ENCODE data around the gene MLC1. TPM values are rescaled to one million over a fixed set of nuclear protein-coding genes. Genes with fewer than 3 reads are reported as not detected.

The MLC1 gene
- total and polyA plus RNA-seq, 4 donors, result 0.13 to 9.4 (median 0.33) TPM; not detected in 1

DNA sequence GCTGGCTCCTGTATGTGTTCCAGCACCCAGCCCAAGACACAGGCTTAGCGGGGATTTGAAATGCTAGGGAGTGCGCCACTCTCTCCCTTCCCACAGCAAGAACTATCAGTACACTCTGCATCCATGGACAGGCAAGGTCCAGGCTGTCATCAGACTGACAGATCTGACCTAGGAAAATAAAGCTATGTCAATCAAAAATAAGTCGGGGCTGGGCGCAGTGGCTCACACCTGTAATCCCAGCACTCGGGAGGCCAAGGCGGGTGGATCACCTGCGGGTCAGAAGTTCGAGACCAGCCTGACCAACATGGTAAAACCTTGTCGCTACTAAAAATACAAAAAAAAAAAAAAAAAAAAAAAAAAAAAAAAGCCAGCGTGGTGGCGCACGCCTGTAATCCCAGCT lies 2.9 kb upstream of the MLC1 start:
- DNase-seq (ENCODE audit: low spot score), result no peak

GRCh38 chr22:50087646-50088045 lies 2.4 kb upstream of the MLC1 start:
- Histone ChIP-seq H3K4me1 (ENCODE audit: control insufficient read depth in 4 of 4, insufficient read depth in 4 of 4, low read length in 3 of 4) (no peaks in the 10 kb centered on the region), H3K27me3 (ENCODE audit: control insufficient read depth in 4 of 4, insufficient read depth in 4 of 4, low read length in 3 of 4) (peaks cover 0 to 2% (median 0%) of the 10 kb centered on the region in 4 donors), H3K27ac (ENCODE audit: low read depth in 1 of 2, low read length in 2 of 2) (no peak overlapping the region), H3K4me3 (ENCODE audit: low read depth in 1 of 3, low read length in 3 of 3) (no peak overlapping the region), H3K36me3 (ENCODE audit: control insufficient read depth in 4 of 4, insufficient read depth in 3 of 4, low read depth in 1 of 4, low read length in 3 of 4) (no peaks in the 10 kb centered on the region), H3K9ac (ENCODE audit: low read depth in 1 of 2, low read length in 2 of 2) (no peak overlapping the region), H3K9me3 (ENCODE audit: control insufficient read depth in 4 of 4, low read length in 3 of 4) (no peaks in the 10 kb centered on the region)
- no peak for DNase-seq (ENCODE audit: low spot score)
- 91% methylated on average over 12 of the region's 12 CpGs for WGBS
- TF ChIP-seq ATF3 (IDR thresholded peaks at IDR 0.05) (no peak), RAD21 (IDR thresholded peaks at IDR 0.05) (no peak), JUND (IDR thresholded peaks at IDR 0.05) (no peak), HNF4A (conservative IDR thresholded peaks at IDR 0.05) (no peak), FOXA1 (IDR thresholded peaks at IDR 0.05) (no peak), GABPA (IDR thresholded peaks at IDR 0.05 in 1 of 2, conservative IDR thresholded peaks at IDR 0.05 in 1 of 2) (no peak), TAF1 (conservative IDR thresholded peaks at IDR 0.05) (no peak), HNF4G (IDR thresholded peaks at IDR 0.05) (no peak), SP1 (IDR thresholded peaks at IDR 0.05) (no peak), EGR1 (IDR thresholded peaks at IDR 0.05; ENCODE audit: low read depth in 2 of 2) (no peak)
- TF ChIP-seq, protein P1, sequence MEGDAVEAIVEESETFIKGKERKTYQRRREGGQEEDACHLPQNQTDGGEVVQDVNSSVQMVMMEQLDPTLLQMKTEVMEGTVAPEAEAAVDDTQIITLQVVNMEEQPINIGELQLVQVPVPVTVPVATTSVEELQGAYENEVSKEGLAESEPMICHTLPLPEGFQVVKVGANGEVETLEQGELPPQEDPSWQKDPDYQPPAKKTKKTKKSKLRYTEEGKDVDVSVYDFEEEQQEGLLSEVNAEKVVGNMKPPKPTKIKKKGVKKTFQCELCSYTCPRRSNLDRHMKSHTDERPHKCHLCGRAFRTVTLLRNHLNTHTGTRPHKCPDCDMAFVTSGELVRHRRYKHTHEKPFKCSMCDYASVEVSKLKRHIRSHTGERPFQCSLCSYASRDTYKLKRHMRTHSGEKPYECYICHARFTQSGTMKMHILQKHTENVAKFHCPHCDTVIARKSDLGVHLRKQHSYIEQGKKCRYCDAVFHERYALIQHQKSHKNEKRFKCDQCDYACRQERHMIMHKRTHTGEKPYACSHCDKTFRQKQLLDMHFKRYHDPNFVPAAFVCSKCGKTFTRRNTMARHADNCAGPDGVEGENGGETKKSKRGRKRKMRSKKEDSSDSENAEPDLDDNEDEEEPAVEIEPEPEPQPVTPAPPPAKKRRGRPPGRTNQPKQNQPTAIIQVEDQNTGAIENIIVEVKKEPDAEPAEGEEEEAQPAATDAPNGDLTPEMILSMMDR (IDR thresholded peaks at IDR 0.05; ENCODE audit: low read depth, low read length, missing input control), result no peak

More for the DNA sequence above, 2.9 kb upstream of the MLC1 start:
- Histone ChIP-seq H3K9me3 (ENCODE audit: control insufficient read depth in 4 of 4, low read length in 3 of 4) (no peaks in the 10 kb centered on the region), H3K27me3 (ENCODE audit: control insufficient read depth in 4 of 4, insufficient read depth in 4 of 4, low read length in 3 of 4) (peaks cover 0 to under 1% (median 0%) of the 10 kb centered on the region in 4 donors), H3K9ac (ENCODE audit: low read depth in 1 of 2, low read length in 2 of 2) (no peak overlapping the region), H3K4me1 (ENCODE audit: control insufficient read depth in 4 of 4, insufficient read depth in 4 of 4, low read length in 3 of 4) (no peaks in the 10 kb centered on the region), H3K36me3 (ENCODE audit: control insufficient read depth in 4 of 4, insufficient read depth in 3 of 4, low read depth in 1 of 4, low read length in 3 of 4) (no peaks in the 10 kb centered on the region), H3K4me3 (ENCODE audit: low read depth in 1 of 3, low read length in 3 of 3) (no peak overlapping the region), H3K27ac (ENCODE audit: low read depth in 1 of 2, low read length in 2 of 2) (no peak overlapping the region)
- no peak for TF ChIP-seq HNF4G (IDR thresholded peaks at IDR 0.05)
- no peak for TF ChIP-seq JUND (IDR thresholded peaks at IDR 0.05)
- TF ChIP-seq FOXA2 (IDR thresholded peaks at IDR 0.05), result no peak
- TF ChIP-seq MAX (IDR thresholded peaks at IDR 0.05), result no peak
- TF ChIP-seq NR2F2 (IDR thresholded peaks at IDR 0.05), result no peak
- no peak for TF ChIP-seq HNF4A (conservative IDR thresholded peaks at IDR 0.05)
- TF ChIP-seq, protein P1 (IDR thresholded peaks at IDR 0.05; ENCODE audit: low read depth, low read length, missing input control), result no peak
- TF ChIP-seq RXRA (IDR thresholded peaks at IDR 0.05), result no peak
- no peak for TF ChIP-seq YY1 (IDR thresholded peaks at IDR 0.05)
- TF ChIP-seq ATF3 (IDR thresholded peaks at IDR 0.05), result no peak
- no peak for TF ChIP-seq EGR1 (IDR thresholded peaks at IDR 0.05; ENCODE audit: low read depth in 2 of 2)
- TF ChIP-seq, protein P2, sequence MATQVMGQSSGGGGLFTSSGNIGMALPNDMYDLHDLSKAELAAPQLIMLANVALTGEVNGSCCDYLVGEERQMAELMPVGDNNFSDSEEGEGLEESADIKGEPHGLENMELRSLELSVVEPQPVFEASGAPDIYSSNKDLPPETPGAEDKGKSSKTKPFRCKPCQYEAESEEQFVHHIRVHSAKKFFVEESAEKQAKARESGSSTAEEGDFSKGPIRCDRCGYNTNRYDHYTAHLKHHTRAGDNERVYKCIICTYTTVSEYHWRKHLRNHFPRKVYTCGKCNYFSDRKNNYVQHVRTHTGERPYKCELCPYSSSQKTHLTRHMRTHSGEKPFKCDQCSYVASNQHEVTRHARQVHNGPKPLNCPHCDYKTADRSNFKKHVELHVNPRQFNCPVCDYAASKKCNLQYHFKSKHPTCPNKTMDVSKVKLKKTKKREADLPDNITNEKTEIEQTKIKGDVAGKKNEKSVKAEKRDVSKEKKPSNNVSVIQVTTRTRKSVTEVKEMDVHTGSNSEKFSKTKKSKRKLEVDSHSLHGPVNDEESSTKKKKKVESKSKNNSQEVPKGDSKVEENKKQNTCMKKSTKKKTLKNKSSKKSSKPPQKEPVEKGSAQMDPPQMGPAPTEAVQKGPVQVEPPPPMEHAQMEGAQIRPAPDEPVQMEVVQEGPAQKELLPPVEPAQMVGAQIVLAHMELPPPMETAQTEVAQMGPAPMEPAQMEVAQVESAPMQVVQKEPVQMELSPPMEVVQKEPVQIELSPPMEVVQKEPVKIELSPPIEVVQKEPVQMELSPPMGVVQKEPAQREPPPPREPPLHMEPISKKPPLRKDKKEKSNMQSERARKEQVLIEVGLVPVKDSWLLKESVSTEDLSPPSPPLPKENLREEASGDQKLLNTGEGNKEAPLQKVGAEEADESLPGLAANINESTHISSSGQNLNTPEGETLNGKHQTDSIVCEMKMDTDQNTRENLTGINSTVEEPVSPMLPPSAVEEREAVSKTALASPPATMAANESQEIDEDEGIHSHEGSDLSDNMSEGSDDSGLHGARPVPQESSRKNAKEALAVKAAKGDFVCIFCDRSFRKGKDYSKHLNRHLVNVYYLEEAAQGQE (IDR thresholded peaks at IDR 0.05), result no peak
- TF ChIP-seq, protein P3, sequence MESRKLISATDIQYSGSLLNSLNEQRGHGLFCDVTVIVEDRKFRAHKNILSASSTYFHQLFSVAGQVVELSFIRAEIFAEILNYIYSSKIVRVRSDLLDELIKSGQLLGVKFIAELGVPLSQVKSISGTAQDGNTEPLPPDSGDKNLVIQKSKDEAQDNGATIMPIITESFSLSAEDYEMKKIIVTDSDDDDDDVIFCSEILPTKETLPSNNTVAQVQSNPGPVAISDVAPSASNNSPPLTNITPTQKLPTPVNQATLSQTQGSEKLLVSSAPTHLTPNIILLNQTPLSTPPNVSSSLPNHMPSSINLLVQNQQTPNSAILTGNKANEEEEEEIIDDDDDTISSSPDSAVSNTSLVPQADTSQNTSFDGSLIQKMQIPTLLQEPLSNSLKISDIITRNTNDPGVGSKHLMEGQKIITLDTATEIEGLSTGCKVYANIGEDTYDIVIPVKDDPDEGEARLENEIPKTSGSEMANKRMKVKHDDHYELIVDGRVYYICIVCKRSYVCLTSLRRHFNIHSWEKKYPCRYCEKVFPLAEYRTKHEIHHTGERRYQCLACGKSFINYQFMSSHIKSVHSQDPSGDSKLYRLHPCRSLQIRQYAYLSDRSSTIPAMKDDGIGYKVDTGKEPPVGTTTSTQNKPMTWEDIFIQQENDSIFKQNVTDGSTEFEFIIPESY (IDR thresholded peaks at IDR 0.05), result no peak
- TF ChIP-seq FOXA1 (IDR thresholded peaks at IDR 0.05), result no peak
- WGBS, result 93% methylated on average over 12 of the region's 12 CpGs
